HG03066 (cell line): ENCODE measurements around the gene TAPBP.

ENCODE experiments used
- ATAC-seq: cut with Tn5 transposase; IDR thresholded peaks from one replicate; pipeline ENCODE4 v1.9.1; 2021; ENCODE audit warnings: low read depth; ENCODE audit not compliant: unreplicated experiment

Gene TAPBP

GRCh38 chr6:33249732-33250630 lies 63.9 kb downstream of the TAPBP start:
- no peak for ATAC-seq
